Adrenal gland (tissue), 5 donors: Measurements from ENCODE around the gene LCMT1.

Source experiments
- CTCF ChIP-seq, 6 experiments: fragments of 450-650 bp in 4 of 6; fragments of 200-600 bp in 2 of 6; sonication (generic) in 1 of 6; IDR thresholded peaks; 1 replicate in 5 of 6; 2 replicates in 1 of 6; pipeline versions ENCODE4 v1.5.1 to v1.8.0; 2016 to 2021; ENCODE audit warnings: antibody characterized with exemption in 6 of 6, mild to moderate bottlenecking in 2 of 6, moderate library complexity in 1 of 6
- POLR2A ChIP-seq, 2 donors: fragments of 450-650 bp; IDR thresholded peaks; one replicate each; pipeline ENCODE4 v1.6.1; 2017; ENCODE audit warnings: antibody characterized with exemption in 2 of 2, mild to moderate bottlenecking in 2 of 2, moderate library complexity in 1 of 2
- donor health status: DM: no; HTN: no; CAD: no.

GRCh38 chr16:25087761-25088160 is 23.8 kb upstream of the LCMT1 start:
- no peak for TF ChIP-seq CTCF (IDR thresholded peaks at IDR 0.05)
- no peak for TF ChIP-seq POLR2A (IDR thresholded peaks at IDR 0.05)
